HepG2 (cell line): ENCODE data around the gene DIPK1B. TPM values are rescaled to one million over a fixed set of nuclear protein-coding genes. Genes with fewer than 3 reads are reported as not detected.

Experiments used
- GMEB1 ChIP-seq: sonication (generic); formaldehyde crosslinking; IDR thresholded peaks from 2 replicates; pipeline ENCODE4 v1.5.1; 2020; ENCODE audit warnings: missing genetic modification reagents, mild to moderate bottlenecking, borderline replicate concordance
- HDAC2 ChIP-seq: sonication (generic); formaldehyde crosslinking; IDR thresholded peaks from 2 replicates; pipeline ENCODE4 v1.4.0; 2020; ENCODE audit warnings: missing genetic modification reagents
- KDM3A ChIP-seq: IDR thresholded peaks from 2 replicates; pipeline ENCODE4 v1.6.1; 2018; ENCODE audit warnings: low read depth, missing compliant biosample characterization
- KLF13 ChIP-seq: sonication (generic); formaldehyde crosslinking; IDR thresholded peaks from 2 replicates; pipeline ENCODE4 v1.4.0; 2020; ENCODE audit warnings: mild to moderate bottlenecking, missing genetic modification reagents
- NONO ChIP-seq, 2 experiments: fragments of 450-650 bp in 1 of 2; sonication (generic) in 1 of 2; formaldehyde crosslinking in 1 of 2; IDR thresholded peaks in 1 of 2; conservative IDR thresholded peaks in 1 of 2; 2 replicates each; pipeline versions ENCODE4 v1.6.1 to v1.8.0; 2017 to 2022; ENCODE audit warnings: mild to moderate bottlenecking in 1 of 2, missing genetic modification reagents in 1 of 2, moderate library complexity in 1 of 2
- NR2F1 ChIP-seq, 2 experiments: fragments of 450-650 bp in 1 of 2; formaldehyde crosslinking in 1 of 2; IDR thresholded peaks; 2 replicates each; pipeline versions ENCODE4 v1.5.0 to v1.6.1; 2016 to 2020; ENCODE audit warnings: mild to moderate bottlenecking in 1 of 2, missing compliant biosample characterization in 1 of 2, missing genetic modification reagents in 1 of 2, moderate library complexity in 1 of 2
- PHF5A ChIP-seq: IDR thresholded peaks from one replicate; pipeline ENCODE4 v1.6.1; 2018; ENCODE audit warnings: low read depth, missing genetic modification reagents; ENCODE audit not compliant: unreplicated experiment
- SMAD1 ChIP-seq: sonication (generic); formaldehyde crosslinking; IDR thresholded peaks from 2 replicates; pipeline ENCODE4 v1.4.0; 2020; ENCODE audit warnings: missing genetic modification reagents, low read depth, mild to moderate bottlenecking, borderline replicate concordance
- SMAD3 ChIP-seq: sonication (generic); formaldehyde crosslinking; IDR thresholded peaks from 2 replicates; pipeline ENCODE4 v1.4.0; 2020; ENCODE audit warnings: missing genetic modification reagents
- SMC3 ChIP-seq: IDR thresholded peaks from 2 replicates; pipeline ENCODE4 v1.6.1; 2011; ENCODE audit warnings: low read length, improper control_type of control experiment
- SOX13 ChIP-seq, 3 experiments: fragments of 450-650 bp in 1 of 3; sonication (generic) in 1 of 3; formaldehyde crosslinking in 1 of 3; IDR thresholded peaks in 2 of 3; conservative IDR thresholded peaks in 1 of 3; 2 replicates each; pipeline versions ENCODE4 v1.5.0 to v1.6.1; 2016 to 2020; ENCODE audit warnings: antibody characterized with exemption in 1 of 3, mild to moderate bottlenecking in 1 of 3, missing compliant biosample characterization in 1 of 3, missing genetic modification reagents in 1 of 3, moderate library complexity in 1 of 3
- THRA ChIP-seq: sonication (generic); formaldehyde crosslinking; IDR thresholded peaks from 2 replicates; pipeline ENCODE4 v1.4.0; 2020; ENCODE audit warnings: missing genetic modification reagents, borderline replicate concordance
- ZBTB7A ChIP-seq: sonication (generic); formaldehyde crosslinking; IDR thresholded peaks from 2 replicates; pipeline ENCODE4 v1.8.0; 2022; ENCODE audit warnings: mild to moderate bottlenecking, missing genetic modification reagents
- ZFAT ChIP-seq: sonication (generic); formaldehyde crosslinking; conservative IDR thresholded peaks from 2 replicates; pipeline ENCODE4 v1.8.1; 2023; ENCODE audit warnings: missing genetic modification reagents, inconsistent platforms
- ZFP36L1 ChIP-seq: sonication (generic); formaldehyde crosslinking; IDR thresholded peaks from 2 replicates; pipeline ENCODE4 v1.8.0; 2022; ENCODE audit warnings: mild to moderate bottlenecking, missing genetic modification reagents, moderate library complexity
- ZNF275 ChIP-seq: sonication (generic); formaldehyde crosslinking; IDR thresholded peaks from 2 replicates; pipeline ENCODE4 v1.8.0; 2022; ENCODE audit warnings: missing genetic modification reagents, mild to moderate bottlenecking, inconsistent platforms, borderline replicate concordance
- ZNF30 ChIP-seq: sonication (generic); formaldehyde crosslinking; IDR thresholded peaks from 2 replicates; pipeline ENCODE4 v1.5.0; 2020; ENCODE audit warnings: mild to moderate bottlenecking, missing genetic modification reagents
- ZNF317 ChIP-seq: sonication (generic); formaldehyde crosslinking; IDR thresholded peaks from 2 replicates; pipeline ENCODE4 v1.5.0; 2020; ENCODE audit warnings: mild to moderate bottlenecking, missing genetic modification reagents
- ZNF430 ChIP-seq: sonication (generic); formaldehyde crosslinking; IDR thresholded peaks from 2 replicates; pipeline ENCODE4 v1.9.0; 2021; ENCODE audit warnings: mild to moderate bottlenecking, missing genetic modification reagents
- ZNF556 ChIP-seq: sonication (generic); formaldehyde crosslinking; IDR thresholded peaks from 2 replicates; pipeline ENCODE4 v1.4.0; 2020; ENCODE audit warnings: mild to moderate bottlenecking, missing genetic modification reagents, borderline replicate concordance
- ZNF564 ChIP-seq: sonication (generic); formaldehyde crosslinking; IDR thresholded peaks from 2 replicates; pipeline ENCODE4 v1.8.1; 2023; ENCODE audit warnings: mild to moderate bottlenecking, missing genetic modification reagents
- ZNF713 ChIP-seq: sonication (generic); formaldehyde crosslinking; IDR thresholded peaks from 2 replicates; pipeline ENCODE4 v1.4.0; 2020; ENCODE audit warnings: mild to moderate bottlenecking, missing genetic modification reagents
- ZNF740 ChIP-seq: sonication (generic); formaldehyde crosslinking; IDR thresholded peaks from 2 replicates; pipeline ENCODE4 v1.4.0; 2020; ENCODE audit warnings: missing genetic modification reagents
- ZNF776 ChIP-seq: sonication (generic); formaldehyde crosslinking; IDR thresholded peaks from 2 replicates; pipeline ENCODE4 v1.4.0; 2020; ENCODE audit warnings: mild to moderate bottlenecking, missing genetic modification reagents
- ZZZ3 ChIP-seq: sonication (generic); formaldehyde crosslinking; IDR thresholded peaks from 2 replicates; pipeline ENCODE4 v1.4.0; 2020; ENCODE audit warnings: missing genetic modification reagents, mild to moderate bottlenecking, borderline replicate concordance
- polyA plus RNA-seq, 8 experiments: library from polyadenylated mRNA; depleted of rRNA in 3 of 8; stranded (reverse) in 7 of 8; unstranded in 1 of 8; fragments of >200 nt; fragmentation: Illumina TruSeq in 4 of 8; extraction: Trizol in 4 of 8; gene quantifications; 2 replicates each; pipeline versions ENCODE4 v1.2.1 to v1.2.3, GENCODE V29; 2011 to 2016; ENCODE audit warnings: low read depth in 4 of 8, missing spikeins in 1 of 8, mixed read lengths in 1 of 8; ENCODE audit not compliant: insufficient read depth in 1 of 8
- total RNA-seq, 5 experiments: library from RNA; depleted of rRNA; stranded (reverse); fragments of >200 nt; fragmentation: Illumina TruSeq; extraction: Trizol; gene quantifications; 2 replicates each; pipeline ENCODE4 v1.2.3, GENCODE V29; 2016; ENCODE audit warnings: low read depth in 1 of 5

DIPK1B gene
- total and polyA plus RNA-seq, 2 of the 13 experiments (the other 11 are each of a cell fraction or from before 2014, with no cell fraction given) = 0.18 to 3.9 TPM

GRCh38 chr9:136693490-136694162 lies 18.7 kb upstream of the DIPK1B start (continued):
- TF ChIP-seq HDAC2 (CRISPR knock-in tag) (peak; percentile 87), ZNF740 (CRISPR knock-in tag) (no peak), GMEB1 (CRISPR knock-in tag) (peak; percentile 49; the same call in 1 of the 2 replicates), KDM3A (CRISPR knock-in tag) (peak; percentile 51; the same call in 1 of the 2 replicates), NR2F1 (CRISPR knock-in tag; IDR thresholded peaks at IDR 0.05) (peak; percentile 92 to 99), SOX13 (IDR thresholded peaks at IDR 0.05) (peak; percentile 52; the same call in 1 of the 2 replicates), SOX13 (CRISPR knock-in tag; conservative IDR thresholded peaks at IDR 0.05 in 1 of 2, IDR thresholded peaks at IDR 0.05 in 1 of 2) (no peak; a peak in 1 of 4 replicates), ZNF430 (CRISPR knock-in tag) (0 out of 2 replicates have a peak, but pooled peaks have one; percentile 73), ZFP36L1 (CRISPR knock-in tag) (no peak), ZNF30 (no peak), ZFAT (CRISPR knock-in tag) (no peak), KLF13 (CRISPR knock-in tag) (no peak), SMC3 (no peak), ZNF556 (peak; percentile 61; the same call in 1 of the 2 replicates), NONO (IDR thresholded peaks at IDR 0.05) (no peak), NONO (CRISPR knock-in tag; conservative IDR thresholded peaks at IDR 0.05) (no peak; the same call in 1 of the 2 replicates), ZZZ3 (CRISPR knock-in tag) (peak; percentile 47; the same call in 1 of the 2 replicates), SMAD3 (CRISPR knock-in tag) (peak; percentile 11; the same call in 1 of the 2 replicates), PHF5A (peak; percentile 52), SMAD1 (CRISPR knock-in tag) (no peak), ZBTB7A (CRISPR knock-in tag) (peak; percentile 93), ZNF275 (CRISPR knock-in tag) (no peak), THRA (CRISPR knock-in tag) (peak; percentile 37; the same call in 1 of the 2 replicates), ZNF713 (0 out of 2 replicates have a peak, but pooled peaks have one; percentile 52), ZNF564 (CRISPR knock-in tag) (no peak; the same call in 1 of the 2 replicates), ZNF317 (peak; percentile 40; the same call in 1 of the 2 replicates), ZNF776 (peak; percentile 61; the same call in 1 of the 2 replicates)
